Middle frontal gyrus (tissue), 1 donor: Measurements from ENCODE around the gene GNPTAB.
"Not testable (repeated sequence)": the region's sequence is repeated elsewhere in the genome, so short reads cannot be mapped to it uniquely, and the experiment has no call there.

Experiments used
- DNase-seq: peaks from one replicate; pipeline ENCODE4 v3.0.0-alpha.2; 2015; ENCODE audit warnings: low spot score; ENCODE audit errors: extremely low spot score

GNPTAB gene

DNA sequence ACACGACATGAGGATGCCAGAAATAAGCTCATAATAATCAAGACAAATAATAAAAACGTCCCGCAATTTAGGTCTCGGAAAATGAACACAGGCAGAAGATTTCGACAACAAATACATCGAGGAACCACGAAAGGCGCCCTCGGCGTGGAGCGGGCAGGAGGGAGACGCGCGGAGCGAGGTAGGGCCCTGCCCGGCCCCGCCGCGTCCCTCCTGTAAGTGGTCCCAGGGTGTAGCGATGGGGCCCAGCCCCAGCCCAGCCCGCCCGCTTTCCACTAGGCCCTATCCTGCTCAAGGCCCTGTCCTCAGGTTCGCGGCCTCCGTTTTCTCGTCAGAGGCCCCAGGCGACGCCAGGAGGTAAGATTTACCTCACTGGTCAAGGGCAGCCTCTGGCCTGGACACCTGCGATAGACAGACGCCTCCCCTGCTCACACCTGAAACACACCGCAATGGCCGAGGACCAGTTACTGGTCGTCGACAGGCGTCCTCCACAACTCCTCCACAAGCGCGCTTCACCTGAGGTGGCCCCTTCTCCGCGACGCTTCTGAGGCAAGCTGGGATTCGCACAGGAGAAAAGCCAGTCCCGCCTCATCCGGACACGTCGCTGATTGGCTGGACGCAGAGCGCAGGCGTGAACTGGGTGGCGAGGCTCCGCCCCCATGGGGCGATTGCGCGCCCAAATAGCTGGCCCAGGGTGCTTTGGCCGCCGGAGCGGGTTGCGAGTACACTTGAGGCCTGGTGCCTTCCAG lies 91.7 kb downstream of the GNPTAB start, which contains the start of gene SYCP3:
SYCP3 (minus strand) TSS at position 543 of the 746 bp plus-strand sequence. CDS start 1,527 bp downstream, outside the sequence.
- DNase-seq = no peak

DNA sequence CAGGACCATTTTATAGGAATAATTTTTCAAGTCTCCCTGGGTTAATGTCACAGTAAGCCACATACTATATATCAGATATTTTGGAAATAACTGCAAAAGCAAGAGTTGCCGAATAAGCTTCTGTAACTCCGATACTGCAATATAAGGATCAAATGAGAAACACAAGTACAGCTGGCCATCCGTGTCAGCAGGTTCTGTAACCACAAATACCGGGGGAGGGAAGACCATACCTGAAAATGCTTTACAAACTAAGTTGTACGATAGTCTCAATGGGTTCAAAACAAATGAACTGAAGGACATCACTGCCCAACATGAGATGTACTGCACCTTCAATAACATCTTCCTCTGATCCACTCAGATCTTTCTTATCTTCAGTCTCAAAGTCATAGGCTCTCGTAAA lies 93.3 kb downstream of the GNPTAB start:
- DNase-seq = no peak

DNA sequence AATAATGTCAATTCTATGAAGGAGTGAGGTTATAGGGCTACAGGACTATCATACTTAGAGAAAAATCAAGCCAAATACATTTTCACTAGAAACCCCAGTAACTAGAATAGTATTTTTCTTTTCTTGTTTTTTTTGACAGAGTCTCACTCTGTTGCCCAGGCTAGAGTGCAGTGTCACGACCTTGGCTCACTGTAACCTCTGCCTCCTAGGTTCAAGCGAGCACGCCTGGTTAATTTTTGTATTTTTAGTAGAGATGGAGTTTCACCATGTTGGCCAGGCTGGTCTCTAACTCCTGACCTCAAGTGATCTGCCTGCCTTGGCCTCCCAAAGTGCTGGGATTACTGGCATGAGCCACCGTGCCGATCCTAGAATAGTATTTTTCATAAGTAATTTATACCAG lies 96.3 kb downstream of the GNPTAB start:
- not testable (repeated sequence) for DNase-seq

DNA sequence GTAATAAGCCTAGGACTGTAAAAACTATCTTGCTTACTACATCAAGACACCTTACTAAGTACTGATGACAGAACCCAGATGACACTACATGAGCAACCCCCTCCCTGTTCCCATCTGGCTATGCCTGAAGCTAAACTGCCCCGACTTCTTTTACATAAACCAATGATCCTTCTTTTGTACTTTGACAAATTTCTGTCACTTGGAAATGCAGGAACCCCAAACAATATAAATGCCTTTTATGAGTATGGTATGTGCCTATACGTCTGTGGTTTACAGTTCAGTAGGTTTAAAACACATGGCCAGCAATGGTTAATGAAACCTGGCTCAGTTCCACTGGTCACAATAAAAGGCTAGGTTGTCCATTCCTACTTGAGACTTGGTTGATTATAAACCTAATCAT lies 97.6 kb downstream of the GNPTAB start:
- DNase-seq = no peak

DNA sequence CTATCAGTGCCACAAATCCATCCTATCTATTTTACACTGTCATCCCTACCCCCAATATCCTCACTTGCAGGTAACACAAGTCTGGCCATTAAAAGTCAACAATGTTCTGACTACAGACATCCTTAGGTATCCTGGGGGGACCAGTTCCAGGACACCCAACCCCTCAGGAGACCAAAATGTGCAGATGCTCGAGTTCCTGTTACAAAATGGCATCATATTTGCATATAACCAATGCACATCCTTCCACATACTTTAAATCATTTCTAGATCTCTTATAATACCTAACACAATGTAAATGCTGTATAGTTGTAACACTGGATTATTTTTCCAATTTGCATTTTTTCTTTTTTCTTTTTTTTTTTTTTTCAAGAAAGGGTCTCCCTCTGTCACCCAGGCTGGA lies 98.4 kb downstream of the GNPTAB start:
- no peak for DNase-seq

DNA sequence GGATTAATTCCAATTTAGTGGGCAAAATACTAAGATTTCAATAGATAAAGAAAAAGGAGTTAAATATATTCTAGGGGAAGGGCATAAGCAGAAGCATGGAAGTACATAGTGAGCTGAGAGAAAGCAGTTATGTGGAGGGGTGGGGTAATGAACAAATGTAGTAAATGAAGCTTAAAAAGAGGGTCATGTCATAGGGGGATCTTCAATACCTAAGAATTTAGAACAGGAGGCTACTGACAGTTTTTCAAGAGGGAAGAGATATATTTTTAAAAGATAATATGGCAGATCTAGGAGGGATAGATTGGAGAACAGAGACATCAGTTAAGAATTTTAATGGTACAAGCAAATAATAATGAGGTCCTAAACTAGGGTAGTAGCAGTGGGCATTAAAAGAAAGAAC lies 100.9 kb downstream of the GNPTAB start:
- no peak for DNase-seq

DNA sequence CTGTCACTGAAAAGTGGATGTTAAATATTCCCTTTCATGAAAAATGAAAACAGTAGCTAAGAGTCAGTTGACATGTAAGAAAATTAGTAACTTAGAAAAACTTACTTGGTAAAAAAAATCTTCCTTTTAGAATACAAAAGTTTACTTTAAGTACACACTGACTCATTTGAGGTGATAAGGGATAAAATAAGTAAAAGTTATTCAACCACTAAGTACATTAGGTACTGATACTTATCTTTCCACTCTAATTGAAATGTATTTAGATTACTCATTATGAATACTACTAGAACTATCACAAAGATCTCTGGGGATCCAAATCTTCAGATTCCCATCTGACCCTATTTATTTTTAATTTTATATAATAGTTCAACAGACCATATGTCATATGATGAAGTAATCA lies 103.7 kb downstream of the GNPTAB start:
- no peak for DNase-seq

DNA sequence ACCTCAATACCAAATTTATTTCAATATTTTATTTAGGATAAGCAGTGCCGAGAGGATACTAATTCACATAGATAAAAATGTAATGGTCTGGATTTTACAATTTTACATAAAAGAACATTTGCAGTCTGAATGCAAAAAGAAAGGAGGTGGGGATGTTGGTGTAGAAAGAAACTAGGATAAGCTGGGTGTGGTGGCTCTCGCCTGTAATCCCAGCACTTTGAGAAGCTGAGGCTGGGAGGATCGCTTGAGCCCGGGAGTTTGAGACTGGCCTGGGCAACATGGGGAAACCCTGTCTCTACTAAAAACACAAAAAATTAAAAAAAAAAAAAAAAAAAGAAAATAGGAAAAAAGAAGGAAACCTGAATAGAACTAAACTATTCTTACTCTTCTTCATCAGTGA lies 108.4 kb downstream of the GNPTAB start:
- no peak for DNase-seq

DNA sequence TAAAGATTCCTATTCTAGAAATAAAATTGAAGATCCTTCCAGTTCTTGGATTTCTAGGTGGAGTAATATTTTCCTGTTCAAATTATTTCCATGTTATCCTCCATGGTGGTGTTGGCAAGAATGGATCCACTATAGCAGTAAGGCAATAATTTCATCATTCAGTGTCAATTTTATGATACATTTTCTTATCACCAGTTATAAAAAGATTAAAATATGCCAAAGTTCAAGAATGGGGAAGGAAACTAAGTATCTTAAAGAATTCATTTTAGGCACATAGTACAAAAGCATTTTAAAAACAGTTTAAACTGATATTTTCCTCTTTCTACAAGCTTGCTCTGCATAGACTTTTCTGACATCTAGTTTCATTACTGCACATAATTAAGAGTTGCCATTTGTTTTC lies 110.6 kb downstream of the GNPTAB start:
- no peak for DNase-seq

DNA sequence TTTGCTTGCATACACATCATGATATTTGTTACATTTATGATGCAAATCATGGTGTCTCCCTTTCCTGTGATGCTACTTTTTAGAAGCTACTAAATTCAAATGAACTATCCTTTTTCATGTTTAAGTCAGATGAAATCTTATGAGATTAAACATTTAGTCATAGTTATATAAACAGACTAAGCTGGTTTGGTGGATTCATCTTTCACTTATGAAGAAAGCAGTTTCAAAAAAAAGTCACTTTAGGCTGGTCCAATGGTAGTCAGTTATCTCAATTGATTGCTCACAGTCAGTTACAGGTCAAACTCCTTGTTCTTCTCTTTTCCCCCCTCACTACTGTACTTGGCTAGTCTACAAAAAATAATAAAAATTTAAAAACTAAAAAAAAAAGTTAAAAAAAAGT lies 111.2 kb downstream of the GNPTAB start:
- no peak for DNase-seq

DNA sequence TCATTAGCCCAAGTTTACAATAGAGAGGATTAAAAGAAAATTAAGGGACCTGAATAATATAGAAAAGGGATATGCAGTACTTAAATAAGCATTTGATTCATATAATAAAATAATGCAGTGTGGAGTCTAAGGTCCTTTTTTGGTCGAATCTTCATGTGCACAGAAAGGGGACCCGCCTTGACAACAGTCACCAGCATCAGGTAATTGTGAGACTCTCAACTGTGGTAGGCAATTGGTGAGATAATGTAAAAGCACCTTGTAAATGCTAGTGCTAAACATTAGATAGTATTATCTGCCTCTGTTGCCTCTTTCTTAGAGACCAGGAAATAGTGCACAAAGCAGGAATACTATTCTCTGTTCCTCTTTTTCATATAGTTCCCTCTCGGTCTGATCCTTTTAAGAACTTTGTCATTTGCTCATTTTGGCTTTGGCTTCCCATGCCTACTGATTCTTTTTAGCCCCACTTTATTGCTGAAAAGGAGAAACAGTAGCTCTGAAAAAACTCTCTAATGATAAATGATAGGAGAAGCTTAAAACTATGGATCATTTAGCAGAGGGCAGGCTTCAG lies 115.8 kb downstream of the GNPTAB start:
- no peak for DNase-seq

DNA sequence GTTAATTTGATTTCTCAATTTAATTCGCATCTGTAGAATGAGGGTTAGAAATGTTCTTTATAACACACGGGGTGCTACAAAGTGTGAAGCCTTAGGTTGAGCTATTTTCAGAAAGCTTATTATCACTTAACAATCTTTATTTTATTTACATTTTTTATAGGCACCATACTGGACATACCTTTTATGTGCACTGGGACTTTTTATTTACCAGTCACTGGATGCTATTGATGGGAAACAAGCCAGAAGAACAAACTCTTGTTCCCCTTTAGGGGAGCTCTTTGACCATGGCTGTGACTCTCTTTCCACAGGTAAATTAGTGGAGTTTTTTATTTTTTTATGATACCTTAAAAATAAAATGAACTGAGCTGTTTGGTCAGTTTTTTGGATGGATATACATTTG lies 116.8 kb downstream of the GNPTAB start:
- DNase-seq = no peak

DNA sequence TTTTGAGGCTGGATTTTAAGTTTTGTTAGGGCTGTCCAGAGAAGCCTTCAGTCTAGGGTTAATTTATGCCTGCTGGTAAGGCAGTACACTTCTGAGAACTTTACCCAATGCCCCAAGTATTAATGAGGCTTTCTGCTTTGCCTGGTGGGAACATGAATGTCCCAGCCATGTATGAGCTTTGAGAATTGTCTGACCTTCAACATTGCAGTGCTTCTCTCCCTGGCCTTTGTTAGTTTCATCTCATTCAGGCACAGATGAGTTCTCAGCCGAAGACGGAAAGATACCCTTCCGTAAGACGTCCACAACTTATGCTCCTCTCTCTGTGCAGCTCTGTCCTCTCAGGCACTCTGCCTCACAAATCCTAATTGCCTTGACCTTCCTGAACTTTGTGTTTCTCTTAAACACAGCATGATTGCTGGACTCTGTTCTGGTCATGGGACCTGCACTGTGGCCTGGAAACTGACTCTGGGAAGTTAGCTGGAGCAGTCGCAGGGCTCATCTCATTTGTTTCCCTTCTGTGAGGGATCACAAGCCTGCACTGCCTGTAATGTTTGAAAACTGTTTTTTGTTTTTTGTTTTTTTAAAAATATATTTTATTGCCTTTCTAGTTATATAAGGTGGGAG lies 117.6 kb downstream of the GNPTAB start:
- DNase-seq = no peak

DNA sequence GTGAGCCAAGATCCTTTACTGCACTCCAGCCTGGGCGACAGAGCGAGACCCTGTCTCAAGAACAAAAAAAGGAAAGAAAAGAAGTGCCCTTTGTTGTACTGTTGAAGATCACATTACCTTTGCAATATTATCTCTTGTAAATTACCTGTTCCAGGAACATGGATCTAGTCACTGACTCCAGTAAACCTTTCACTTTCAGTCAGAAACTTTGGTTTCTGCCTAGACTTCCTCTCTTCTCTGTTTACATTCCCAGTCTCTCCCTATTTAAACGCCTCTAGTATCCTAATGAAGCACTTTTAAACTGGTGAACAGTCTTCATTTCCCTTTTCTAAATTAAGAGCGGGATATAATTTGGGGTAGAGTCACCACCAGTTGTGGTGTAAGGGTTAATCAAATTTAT lies 120.5 kb downstream of the GNPTAB start:
- DNase-seq = no peak

DNA sequence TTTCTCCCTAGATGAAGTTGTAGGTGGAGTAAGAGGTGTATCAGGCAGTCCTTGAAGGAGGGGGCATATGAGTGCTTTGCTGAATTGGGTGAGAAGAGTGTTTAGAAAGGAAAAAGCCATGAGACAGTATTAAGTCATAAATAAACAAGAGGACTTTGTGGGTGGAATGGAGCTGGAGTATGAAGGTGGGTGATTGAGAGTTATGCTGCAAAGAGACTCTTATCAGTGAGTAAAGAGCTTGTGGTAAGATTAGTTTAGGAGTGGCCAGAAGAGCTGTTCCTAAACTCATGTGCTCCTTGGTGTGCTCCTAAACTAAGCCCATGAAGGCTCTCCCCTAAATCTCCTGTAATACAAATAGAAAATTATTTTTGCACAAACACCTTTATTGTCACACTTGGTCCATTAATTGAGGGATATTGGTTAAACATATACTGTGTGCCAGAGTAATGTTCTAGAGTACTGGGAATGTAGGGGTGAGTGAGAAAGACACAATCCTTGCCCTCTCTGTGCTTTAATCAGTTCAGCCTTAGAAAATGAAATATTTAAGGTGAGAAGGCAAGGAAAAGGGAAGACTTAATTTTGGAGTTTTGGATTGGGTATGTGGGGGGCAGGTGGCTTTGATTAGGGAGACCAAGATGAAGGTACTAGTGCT lies 123.5 kb downstream of the GNPTAB start:
- DNase-seq = no peak

DNA sequence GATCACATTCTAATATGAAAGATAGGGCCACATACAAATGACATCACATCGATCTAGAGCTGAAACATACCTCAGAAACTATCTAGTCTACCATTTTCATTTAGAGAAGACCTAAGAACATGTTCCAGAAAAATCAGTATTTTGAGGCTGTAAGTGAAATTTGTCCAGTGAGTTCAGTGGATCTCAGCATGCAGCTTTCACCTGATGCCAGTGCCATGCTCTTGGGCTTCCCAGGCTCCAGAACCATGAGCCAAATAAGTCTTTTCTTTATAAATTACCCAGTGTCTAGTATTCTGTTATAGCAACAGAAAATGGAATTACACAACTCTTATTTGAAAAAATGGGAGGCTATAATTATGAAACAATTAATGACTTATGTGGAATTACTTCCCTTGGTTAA lies 124.4 kb downstream of the GNPTAB start:
- DNase-seq = no peak

DNA sequence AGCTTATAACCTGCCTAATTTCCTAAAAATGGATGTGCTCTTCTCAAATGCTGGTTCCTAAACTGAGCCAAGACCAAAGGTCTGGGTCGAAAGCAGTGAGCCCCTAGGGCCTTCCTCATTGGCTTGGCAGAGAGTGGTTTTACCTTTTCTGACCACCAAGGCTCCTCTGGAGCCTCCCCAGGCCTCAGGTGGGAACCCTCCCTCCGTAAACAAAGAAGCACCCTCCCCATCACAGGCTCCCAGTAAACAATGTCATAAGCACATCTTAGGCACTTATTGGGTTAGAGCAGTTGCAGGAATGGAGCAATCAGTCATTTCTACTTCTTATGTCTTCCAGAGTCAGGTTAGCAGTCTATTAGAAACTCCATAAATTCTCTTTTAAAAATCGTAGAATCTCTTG lies 127.3 kb downstream of the GNPTAB start:
- DNase-seq = no peak

DNA sequence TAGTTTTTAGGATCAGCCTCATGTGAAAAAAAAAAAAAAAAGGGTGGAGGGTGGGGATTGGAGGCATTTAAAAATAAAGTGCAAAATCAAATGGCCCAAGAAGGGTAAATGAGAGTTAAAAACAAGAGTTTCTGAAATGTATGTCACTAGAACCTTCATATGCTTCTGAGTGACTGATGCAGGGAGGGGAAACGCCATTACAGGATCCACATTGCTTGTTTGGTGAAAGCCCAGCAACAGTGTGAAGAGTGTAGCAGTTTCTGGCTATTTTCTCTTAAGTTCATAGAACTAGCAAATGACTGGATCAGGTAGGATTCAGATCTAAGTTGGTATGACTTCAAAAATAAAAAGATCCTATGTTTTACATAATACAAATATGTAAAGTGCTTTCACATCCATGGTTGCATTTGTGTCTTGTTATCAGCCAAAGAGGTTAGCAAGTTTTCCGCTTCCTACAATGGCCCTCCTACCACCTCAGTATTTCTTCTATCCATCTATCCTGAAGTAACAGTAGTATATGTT lies 130.4 kb downstream of the GNPTAB start:
- no peak for DNase-seq

DNA sequence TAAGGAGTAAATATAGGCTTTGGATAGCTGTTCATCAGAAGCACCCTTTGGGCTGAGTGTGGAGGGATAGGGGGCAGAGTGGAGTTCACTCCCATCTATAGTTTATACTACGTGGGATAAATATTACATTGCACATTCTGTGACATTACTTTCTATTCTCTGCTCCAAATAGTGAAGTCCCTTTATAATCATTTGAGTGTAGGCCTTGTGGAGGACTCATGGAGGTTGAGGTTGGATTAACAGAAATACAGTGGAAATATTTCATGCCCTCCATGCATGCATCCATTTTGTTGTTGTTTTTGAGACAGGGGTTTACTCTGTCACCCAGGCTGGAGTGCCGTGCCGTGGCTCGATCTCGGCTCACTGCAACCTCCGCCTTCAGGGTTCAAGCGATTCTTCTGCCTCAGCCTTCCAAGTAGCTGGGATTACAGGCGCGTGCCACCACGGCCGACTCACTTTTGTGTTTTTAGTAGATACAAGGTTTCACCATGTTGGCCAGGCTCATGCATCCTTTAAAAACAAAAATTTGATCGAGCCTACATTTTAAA lies 131.9 kb downstream of the GNPTAB start:
- DNase-seq = no peak

DNA sequence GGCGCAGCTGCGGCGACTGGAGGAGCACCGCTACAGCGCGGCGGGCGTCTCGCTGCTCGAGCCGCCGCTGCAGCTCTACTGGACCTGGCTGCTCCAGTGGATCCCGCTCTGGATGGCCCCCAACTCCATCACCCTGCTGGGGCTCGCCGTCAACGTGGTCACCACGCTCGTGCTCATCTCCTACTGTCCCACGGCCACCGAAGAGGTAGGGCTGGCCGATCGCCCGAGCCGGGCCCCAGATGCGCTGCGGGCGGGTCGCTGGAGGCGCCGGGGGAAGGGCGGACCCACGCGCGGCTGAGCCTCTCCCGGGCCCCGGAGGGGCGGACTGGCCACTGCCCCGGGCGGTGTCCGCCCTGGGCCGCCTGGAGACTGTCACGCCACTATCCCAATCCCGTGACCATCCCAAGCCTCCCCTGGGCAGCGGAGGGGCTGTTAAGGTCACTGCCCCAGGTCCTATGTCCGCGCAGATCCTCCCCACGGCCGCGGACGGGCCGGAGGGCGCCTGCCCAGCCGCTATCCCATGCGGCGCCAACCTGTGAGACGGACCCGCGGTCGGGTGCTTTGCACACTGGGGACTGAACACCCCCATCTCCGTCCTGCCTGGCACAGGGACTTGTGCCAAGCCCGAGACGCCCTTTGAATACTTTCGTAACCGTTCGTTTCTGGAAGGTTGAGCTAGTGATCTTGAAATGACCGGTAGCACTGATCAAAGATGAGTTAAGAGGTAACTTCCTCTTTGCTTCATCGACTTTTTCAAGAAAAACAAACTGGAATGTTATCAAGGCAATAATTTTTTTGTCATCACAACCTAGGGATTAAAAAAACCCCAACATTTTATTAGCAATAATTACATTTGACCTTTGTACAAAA lies 132.6 kb downstream of the GNPTAB start:
- DNase-seq = no peak
